Right forelimb (tissue), 1 donor: ENCODE measurements around the gene NUDT3.
"Not testable (repeated sequence)": the region's sequence is repeated elsewhere in the genome, so short reads cannot be mapped to it uniquely, and the experiment has no call there.

Experiments
- DNase-seq: peaks from one replicate; pipeline ENCODE4 v3.0.0-alpha.2; 2018

NUDT3 gene

GRCh38 chr6:34284563-34285447, 107.7 kb downstream of the NUDT3 start:
- DNase-seq, result no peak

GRCh38 chr6:34281702-34282334, 110.7 kb downstream of the NUDT3 start:
- DNase-seq, result no peak

GRCh38 chr6:34280216-34280615, 112.3 kb downstream of the NUDT3 start:
- no peak for DNase-seq

DNA sequence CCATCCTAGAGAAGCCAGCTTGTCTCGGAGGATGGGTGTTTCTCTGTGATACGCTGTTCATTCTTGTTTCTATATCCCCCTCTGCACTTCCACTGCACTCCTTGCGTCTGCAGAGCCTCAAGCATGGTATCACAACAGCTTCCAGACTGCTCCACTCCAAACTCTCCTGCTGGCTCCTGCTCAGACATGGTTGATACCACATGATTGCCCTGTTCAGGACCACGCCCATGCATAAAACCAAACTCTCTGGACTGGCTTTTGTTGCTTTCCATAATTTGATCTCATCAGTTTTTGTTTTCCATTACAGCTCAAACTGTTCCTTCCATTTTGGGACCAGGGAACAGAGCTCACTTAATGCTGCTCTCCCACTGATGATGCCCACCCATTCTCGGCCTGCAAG, 113.6 kb downstream of the NUDT3 start:
- DNase-seq, result no peak

DNA sequence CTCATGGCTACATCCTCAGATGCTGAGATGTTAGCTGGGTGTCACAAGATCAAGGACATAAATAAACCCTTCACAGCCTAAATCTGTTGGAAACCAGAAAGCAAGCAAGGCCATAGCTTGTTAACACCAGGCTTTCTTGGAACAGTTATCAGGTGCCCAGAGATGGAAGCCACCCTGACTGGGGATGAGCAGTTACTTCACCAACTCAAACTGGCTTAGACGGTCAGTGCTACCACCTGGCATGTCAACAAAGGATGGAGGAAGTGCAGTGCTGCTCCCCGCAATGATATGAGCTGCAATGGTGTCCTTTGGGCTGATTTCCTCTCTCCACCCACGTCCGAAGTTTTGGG, 114.7 kb downstream of the NUDT3 start:
- DNase-seq, result no peak

DNA sequence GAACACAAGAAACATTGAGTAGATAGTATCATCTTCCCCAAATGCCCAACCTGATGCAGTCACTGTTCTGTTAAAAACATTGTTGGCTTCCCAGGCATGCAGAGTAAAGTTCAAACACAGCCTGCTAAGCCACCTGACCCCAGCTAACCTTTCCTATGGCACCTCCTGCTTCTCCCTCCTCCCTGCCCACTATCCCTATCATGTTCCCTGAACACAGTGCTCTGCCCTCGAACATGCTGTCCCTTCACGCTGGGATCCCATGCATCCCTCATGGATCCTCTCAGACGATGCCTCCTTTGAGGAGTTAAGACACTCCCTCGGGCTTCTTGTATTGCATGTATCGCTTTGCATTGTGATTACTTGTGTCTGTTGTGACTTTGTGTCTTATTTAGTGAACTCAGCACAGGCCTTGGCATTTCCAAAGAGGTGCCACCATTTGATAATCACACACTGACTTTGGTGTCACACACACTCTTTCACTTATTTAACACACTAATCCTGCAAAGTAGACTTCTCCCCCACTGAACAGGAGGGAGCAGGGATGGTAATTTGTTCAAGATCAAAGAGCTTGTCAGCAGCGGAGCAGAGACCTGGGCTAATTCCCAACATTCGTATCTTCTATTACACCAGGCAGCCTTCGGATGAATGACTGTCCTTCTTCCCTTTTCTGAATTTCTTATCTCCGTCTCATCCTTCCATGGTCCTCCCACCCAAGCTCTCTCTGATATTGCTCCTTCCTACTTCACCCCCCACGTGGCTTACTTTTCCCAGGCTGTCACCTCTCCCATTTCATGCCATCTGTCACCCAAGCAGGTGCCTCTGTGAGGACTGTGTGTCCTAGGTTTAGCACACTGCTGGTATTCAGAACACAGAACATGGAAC, 115.3 kb downstream of the NUDT3 start:
- DNase-seq, result no peak

DNA sequence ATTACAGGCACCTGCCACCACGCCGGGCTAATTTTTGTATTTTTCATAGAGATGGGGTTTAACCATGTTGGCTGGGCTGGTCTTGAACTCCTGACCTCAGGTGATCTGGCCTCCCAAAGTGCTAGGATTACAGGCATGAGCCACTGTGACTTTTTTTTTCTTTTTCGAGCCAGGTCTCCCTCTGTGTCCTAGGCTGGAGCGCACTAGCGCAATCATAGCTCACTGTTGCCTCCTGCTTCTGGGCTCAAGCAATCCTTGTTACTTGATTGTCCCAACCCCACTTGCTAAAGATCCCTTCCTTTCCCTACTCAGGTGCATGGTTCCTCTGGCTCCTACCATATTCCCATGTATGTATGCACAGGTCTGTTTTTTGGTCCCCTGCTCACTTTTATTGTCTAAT, 116.3 kb downstream of the NUDT3 start:
- DNase-seq, result no peak

- DNase-seq, result no peak
Measured at GRCh38 chr6:34275128-34275804, 117.2 kb downstream of the NUDT3 start.

DNA sequence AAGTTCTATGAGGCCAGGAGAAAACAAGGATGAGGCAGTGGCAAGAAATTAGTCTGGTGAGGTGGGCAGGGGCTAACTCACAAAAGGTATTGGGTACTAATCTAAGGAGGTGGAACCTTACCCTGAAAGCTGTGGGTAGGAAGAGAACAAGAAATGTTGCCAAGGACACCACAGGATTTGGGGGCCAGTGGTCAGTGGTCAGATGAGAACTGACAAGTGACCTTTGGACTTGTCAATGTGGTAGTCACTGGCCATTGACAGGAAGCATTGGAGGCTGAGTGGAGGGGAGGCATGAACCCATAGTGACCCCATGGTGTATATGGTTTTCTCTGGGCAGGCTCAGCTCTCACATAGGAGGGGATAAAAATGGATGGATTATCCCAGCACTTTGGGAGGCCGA, 118.3 kb downstream of the NUDT3 start:
- no peak for DNase-seq

GRCh38 chr6:34273242-34273805, 119.1 kb downstream of the NUDT3 start:
- DNase-seq, result no peak

DNA sequence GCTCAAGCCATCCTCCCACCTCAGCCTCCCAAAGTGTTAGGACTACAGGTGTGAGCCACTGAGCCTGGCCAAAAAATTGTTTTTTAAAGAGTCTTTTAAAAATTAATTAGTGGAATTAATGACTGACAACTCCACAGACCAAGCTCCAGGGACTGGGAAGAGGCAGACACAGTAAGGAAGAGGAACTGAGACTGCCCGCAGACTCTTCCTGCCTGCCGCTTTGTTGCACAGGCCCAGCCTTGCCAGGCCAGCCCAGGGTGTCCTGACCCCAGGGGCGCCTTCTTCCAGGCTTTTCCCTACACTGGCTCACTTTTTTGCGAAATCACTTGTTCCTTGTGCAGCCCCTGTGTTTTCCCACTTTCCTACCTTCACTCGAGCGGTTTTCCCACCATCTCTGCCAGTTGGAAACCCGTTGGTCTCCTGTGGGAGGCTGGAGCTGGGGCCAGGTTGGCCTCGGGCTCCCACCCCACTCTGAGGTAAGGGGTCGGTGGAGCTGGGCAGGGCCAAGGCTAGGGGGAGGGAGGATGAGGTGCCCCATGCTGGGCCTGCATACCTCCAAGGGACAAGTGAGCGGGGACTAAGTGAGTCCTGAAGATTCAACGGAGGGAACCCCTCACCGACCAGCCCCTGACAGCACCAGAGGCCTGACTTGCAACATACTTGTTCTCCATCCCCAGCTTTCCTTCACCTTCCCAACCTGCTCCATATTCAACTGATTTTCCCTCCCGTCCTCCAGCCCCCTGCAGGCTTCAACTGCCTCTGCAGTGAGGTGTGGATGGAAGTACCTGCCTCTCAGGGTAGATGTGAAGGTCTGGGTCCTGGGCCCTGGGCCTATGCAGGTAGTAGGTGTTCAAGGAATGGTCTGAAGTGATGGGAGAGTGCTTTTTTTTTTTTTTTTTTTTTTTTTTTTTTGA, 120.2 kb downstream of the NUDT3 start:
- no peak for DNase-seq

DNA sequence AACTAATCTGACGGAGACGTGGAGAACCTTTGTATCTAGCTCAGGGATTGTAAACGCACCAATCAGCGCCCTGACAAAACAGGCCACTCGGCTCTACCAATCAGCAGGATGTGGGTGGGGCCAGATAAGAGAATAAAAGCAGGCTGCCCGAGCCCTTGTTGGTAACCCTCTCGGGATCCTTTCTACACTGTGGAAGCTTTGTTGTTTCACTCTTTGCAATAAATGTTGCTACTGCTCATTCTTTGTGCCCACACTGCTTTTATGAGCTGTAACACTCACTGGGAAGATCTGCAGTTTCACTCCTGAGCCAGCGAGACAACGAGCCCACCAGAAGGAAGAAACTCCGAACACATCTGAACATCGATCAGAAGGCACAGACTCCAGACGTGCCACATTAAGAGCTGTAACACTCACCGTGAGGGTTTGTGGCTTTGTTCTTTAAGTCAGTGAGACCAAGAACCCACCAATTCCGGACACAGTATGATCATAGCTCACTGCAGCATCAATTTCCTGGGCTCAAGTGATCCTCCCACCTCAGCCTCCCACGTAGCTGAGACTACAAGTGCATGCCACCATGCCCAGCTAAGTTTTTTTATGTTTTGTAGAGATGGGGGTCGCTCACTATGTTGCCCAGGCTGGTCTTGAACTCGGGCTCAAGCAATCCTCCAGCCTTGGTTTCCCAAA, 122.7 kb downstream of the NUDT3 start:
- not testable (repeated sequence) for DNase-seq

DNA sequence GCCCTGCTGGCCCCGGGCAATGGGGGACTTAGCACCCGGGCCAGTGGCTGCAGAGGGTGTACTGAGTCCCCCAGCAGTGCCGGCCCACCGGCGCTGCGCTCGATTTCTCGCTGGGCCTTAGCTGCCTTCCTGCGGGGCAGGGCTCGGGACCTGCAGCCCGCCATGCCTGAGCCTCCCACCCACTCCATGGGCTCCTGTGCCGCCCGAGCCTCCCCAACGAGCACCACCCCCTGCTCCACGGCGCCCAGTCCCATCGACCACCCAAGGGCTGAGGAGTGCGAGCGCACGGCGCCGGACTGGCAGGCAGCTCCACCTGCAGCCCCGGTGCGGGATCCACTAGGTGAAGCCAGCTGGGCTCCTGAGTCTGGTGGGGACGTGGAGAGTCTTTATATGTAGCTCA, 123.3 kb downstream of the NUDT3 start:
- DNase-seq, result not testable (repeated sequence)

GRCh38 chr6:34267746-34268145, 124.7 kb downstream of the NUDT3 start:
- no peak for DNase-seq

DNA sequence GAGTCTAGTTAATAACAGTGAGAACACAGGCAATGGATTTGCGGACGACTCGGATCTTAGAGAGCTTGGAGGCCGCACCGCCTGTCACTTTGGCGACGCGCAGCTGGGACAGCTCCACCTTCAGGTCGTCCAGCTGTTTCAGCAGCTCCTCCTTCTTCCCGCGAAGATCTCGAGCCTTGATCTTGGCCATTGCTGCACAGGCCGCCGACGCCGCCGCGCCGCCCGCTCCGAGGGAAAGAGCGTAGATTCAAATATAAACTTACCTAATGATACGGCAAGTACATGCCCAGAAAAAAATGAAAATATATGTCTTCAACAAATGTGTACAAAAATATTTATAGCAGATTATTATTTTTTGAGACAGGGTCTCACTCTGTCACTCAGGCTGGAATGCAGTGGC, 129.0 kb downstream of the NUDT3 start:
- not testable (repeated sequence) for DNase-seq

GRCh38 chr6:34260576-34261267, 131.7 kb downstream of the NUDT3 start:
- no peak for DNase-seq

DNA sequence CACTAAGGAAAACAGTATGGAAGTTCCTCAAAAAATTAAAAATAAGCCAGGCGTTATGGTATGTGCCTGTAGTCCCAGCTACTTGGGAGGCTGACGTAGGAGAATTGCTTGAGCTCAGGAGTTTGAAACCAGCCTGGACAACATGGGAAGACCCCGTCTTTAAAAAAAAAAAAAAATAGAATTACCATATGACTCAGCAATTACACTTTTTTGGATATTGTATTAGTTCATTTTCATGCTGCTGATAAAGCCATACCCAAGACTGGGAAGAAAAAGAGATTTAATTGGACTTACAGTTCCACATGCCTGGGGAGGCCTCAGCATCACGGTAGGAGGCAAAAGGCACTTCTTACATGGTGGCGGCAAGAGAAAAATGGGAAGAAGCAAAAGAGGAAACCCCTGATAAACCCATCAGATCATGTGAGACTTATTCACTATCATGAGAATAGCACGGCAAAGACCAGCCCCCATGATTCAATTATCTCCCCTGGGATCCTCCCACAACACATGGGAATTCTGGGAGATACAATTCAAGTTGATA, 132.9 kb downstream of the NUDT3 start:
- DNase-seq, result no peak

DNA sequence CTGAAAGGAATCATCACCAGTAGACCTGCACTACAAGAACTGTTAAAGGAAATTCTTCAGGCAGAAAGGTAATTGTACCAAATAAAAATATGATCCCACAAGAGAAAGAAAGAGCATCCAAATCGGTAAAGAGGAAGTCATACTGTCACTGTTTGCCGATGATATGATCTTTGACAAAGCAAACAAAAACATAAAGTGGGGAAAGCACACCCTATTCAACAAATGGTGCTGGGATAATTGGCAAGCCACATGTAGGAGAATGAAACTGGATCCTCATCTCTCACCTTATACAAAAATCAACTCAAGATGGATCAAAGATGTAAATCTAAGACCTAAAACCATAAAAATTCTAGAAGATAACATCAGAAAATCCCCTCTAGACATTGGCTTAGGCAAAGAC, 140.1 kb downstream of the NUDT3 start:
- DNase-seq, result not testable (repeated sequence)

- DNase-seq, result no peak
Measured at GRCh38 chr6:34249469-34250261, 142.8 kb downstream of the NUDT3 start.
